Trophoblast cell (in vitro differentiated cells and primary cell): ENCODE data around the gene TIMM22.

Source experiments
- DNase-seq, 2 donors: peaks; one replicate each; pipeline ENCODE4 v3.0.0-alpha.2; 2016
- H2AFZ ChIP-seq: 2 replicates; pipeline ENCODE4 v1.6.1; 2013; ENCODE audit warnings: low read length, moderate library complexity, mild to moderate bottlenecking; ENCODE audit not compliant: insufficient read depth, poor library complexity
- H2AK5ac ChIP-seq: 2 replicates; pipeline ENCODE4 v1.6.1; 2013; ENCODE audit warnings: mild to moderate bottlenecking, low read length
- H2BK120ac ChIP-seq: 2 replicates; pipeline ENCODE4 v1.6.1; 2013; ENCODE audit warnings: low read length, mild to moderate bottlenecking, moderate library complexity; ENCODE audit not compliant: insufficient read depth, poor library complexity
- H2BK12ac ChIP-seq: 2 replicates; pipeline ENCODE4 v1.6.1; 2013; ENCODE audit warnings: mild to moderate bottlenecking, low read length, moderate library complexity
- H2BK5ac ChIP-seq: 2 replicates; pipeline ENCODE4 v1.6.1; 2013; ENCODE audit warnings: low read length, low read depth, moderate library complexity, mild to moderate bottlenecking; ENCODE audit not compliant: poor library complexity
- H3K14ac ChIP-seq: 2 replicates; pipeline ENCODE4 v1.6.1; 2013; ENCODE audit warnings: mild to moderate bottlenecking, low read length
- H3K18ac ChIP-seq: 2 replicates; pipeline ENCODE4 v1.6.1; 2013; ENCODE audit warnings: mild to moderate bottlenecking, low read length
- H3K23ac ChIP-seq: 2 replicates; pipeline ENCODE4 v1.6.1; 2013; ENCODE audit warnings: low read length
- H3K27ac ChIP-seq: 2 replicates; pipeline ENCODE4 v1.5.1; 2013; ENCODE audit warnings: low read depth, mild to moderate bottlenecking, inconsistent platforms, low read length, moderate library complexity
- H3K27me3 ChIP-seq: 2 replicates; pipeline ENCODE4 v1.6.1; 2013; ENCODE audit warnings: inconsistent platforms, mild to moderate bottlenecking, low read length, moderate library complexity; ENCODE audit not compliant: insufficient read depth
- H3K36me3 ChIP-seq, 2 experiments: 1 replicate in 1 of 2; 2 replicates in 1 of 2; pipeline ENCODE4 v1.6.1; 2013; ENCODE audit warnings: low read length in 2 of 2, mild to moderate bottlenecking in 2 of 2, moderate library complexity in 1 of 2; ENCODE audit not compliant: insufficient read depth in 2 of 2, control insufficient read depth in 1 of 2
- H3K4ac ChIP-seq: 2 replicates; pipeline ENCODE4 v1.6.1; 2013; ENCODE audit warnings: low read depth, mild to moderate bottlenecking, low read length, moderate library complexity
- H3K4me1 ChIP-seq, 2 experiments: 1 replicate in 1 of 2; 2 replicates in 1 of 2; pipeline ENCODE4 v1.6.1; 2013; ENCODE audit warnings: low read length in 2 of 2, mild to moderate bottlenecking in 2 of 2, moderate library complexity in 1 of 2; ENCODE audit not compliant: insufficient read depth in 2 of 2, control insufficient read depth in 1 of 2
- H3K4me2 ChIP-seq: 2 replicates; pipeline ENCODE4 v1.6.1; 2013; ENCODE audit warnings: inconsistent platforms, mild to moderate bottlenecking, low read length, moderate library complexity
- H3K4me3 ChIP-seq: 2 replicates; pipeline ENCODE4 v1.5.1; 2013; ENCODE audit warnings: mild to moderate bottlenecking, low read depth, low read length, inconsistent platforms
- H3K79me1 ChIP-seq: one replicate; pipeline ENCODE4 v1.6.1; 2013; ENCODE audit warnings: low read length
- H3K79me2 ChIP-seq: 2 replicates; pipeline ENCODE4 v1.6.1; 2013; ENCODE audit warnings: low read length, mild to moderate bottlenecking; ENCODE audit not compliant: control insufficient read depth, insufficient read depth, poor library complexity
- H3K9ac ChIP-seq: 2 replicates; pipeline ENCODE4 v1.6.1; 2013; ENCODE audit warnings: mild to moderate bottlenecking, low read length
- H3K9me3 ChIP-seq: 2 replicates; pipeline ENCODE4 v1.6.1; 2013; ENCODE audit warnings: low read depth, mild to moderate bottlenecking, control low read depth, inconsistent platforms, low read length; ENCODE audit not compliant: insufficient read depth
- H4K12ac ChIP-seq: 2 replicates; pipeline ENCODE4 v1.6.1; 2013; ENCODE audit warnings: low read depth, mild to moderate bottlenecking, low read length, moderate library complexity
- H4K8ac ChIP-seq: 2 replicates; pipeline ENCODE4 v1.6.1; 2013; ENCODE audit warnings: low read depth, mild to moderate bottlenecking, low read length, moderate library complexity
- H4K91ac ChIP-seq: one replicate; pipeline ENCODE4 v1.6.1; 2013; ENCODE audit warnings: low read depth, mild to moderate bottlenecking, low read length, moderate library complexity
- WGBS: extraction: QIAGEN DNeasy Blood & Tissue Kit; methylation state at CpG from one replicate; pipeline ENCODE4 v1.1.7; 2013; ENCODE audit warnings: missing lambda C conversion rate; ENCODE audit not compliant: insufficient read length, insufficient coverage; ENCODE audit errors: extremely low coverage; 5-methylcytosine and 5-hydroxymethylcytosine counted together

Gene TIMM22

GRCh38 chr17:1002771-1003555, 6.0 kb downstream of the TIMM22 start:
- Histone ChIP-seq H3K4me1 (peaks cover 14 to 23% of the 10 kb centered on the region in 2 experiments), H2AFZ (no peak overlapping the region), H2AK5ac (no peak overlapping the region), H3K79me1 (no peaks in the 10 kb centered on the region), H4K12ac (no peak overlapping the region), H4K8ac (no peak overlapping the region), H3K27ac (no peak overlapping the region), H2BK12ac (no peak overlapping the region), H3K79me2 (no peaks in the 10 kb centered on the region), H3K36me3 (peaks cover 61 to 67% of the 10 kb centered on the region in 2 experiments), H2BK5ac (no peak overlapping the region), H3K4me2 (no peak overlapping the region), H3K18ac (no peak overlapping the region), H3K9ac (no peak overlapping the region), H3K14ac (no peak overlapping the region), H4K91ac (no peak overlapping the region), H2BK120ac (no peak overlapping the region), H3K23ac (no peak overlapping the region), H3K27me3 (no peaks in the 10 kb centered on the region), H3K4ac (no peak overlapping the region), H3K9me3 (no peaks in the 10 kb centered on the region), H3K4me3 (no peak overlapping the region)
- DNase-seq, result no peak
- no CpG with 5 or more reads among the region's 19 CpGs for WGBS

GRCh38 chr17:1003633-1003971, 6.7 kb downstream of the TIMM22 start:
- Histone ChIP-seq H3K14ac (no peak overlapping the region), H3K4me1 (peaks cover 14 to 22% of the 10 kb centered on the region in 2 experiments), H2BK12ac (no peak overlapping the region), H3K23ac (no peak overlapping the region), H4K12ac (no peak overlapping the region), H3K79me2 (no peaks in the 10 kb centered on the region), H3K18ac (no peak overlapping the region), H3K9me3 (no peaks in the 10 kb centered on the region), H2BK5ac (no peak overlapping the region), H3K4me2 (no peak overlapping the region), H3K36me3 (peaks cover 62 to 71% of the 10 kb centered on the region in 2 experiments), H3K4ac (no peak overlapping the region), H2AFZ (no peak overlapping the region), H3K4me3 (no peak overlapping the region), H3K79me1 (no peaks in the 10 kb centered on the region), H4K91ac (no peak overlapping the region), H2AK5ac (no peak overlapping the region), H4K8ac (no peak overlapping the region), H2BK120ac (no peak overlapping the region), H3K27me3 (no peaks in the 10 kb centered on the region), H3K9ac (no peak overlapping the region), H3K27ac (no peak overlapping the region)
- no peak for DNase-seq
- WGBS, result no CpG with 5 or more reads among the region's 5 CpGs

GRCh38 chr17:1003972-1004768, 7.2 kb downstream of the TIMM22 start:
- no peak overlapping the region for H3K4me3 ChIP-seq
- H3K79me2 ChIP-seq, result no peaks in the 10 kb centered on the region
- no peak overlapping the region for H2BK120ac ChIP-seq
- no peak overlapping the region for H4K8ac ChIP-seq
- H2AK5ac ChIP-seq, result no peak overlapping the region
- H3K18ac ChIP-seq, result no peak overlapping the region
- H3K79me1 ChIP-seq, result no peaks in the 10 kb centered on the region
- H3K23ac ChIP-seq, result no peak overlapping the region
- H2AFZ ChIP-seq, result no peak overlapping the region
- no CpG with 5 or more reads among the region's 30 CpGs for WGBS
- H3K9ac ChIP-seq, result no peak overlapping the region
- H2BK12ac ChIP-seq, result no peak overlapping the region
- H4K12ac ChIP-seq, result no peak overlapping the region
- H3K36me3 ChIP-seq, result peaks cover 62 to 72% of the 10 kb centered on the region in 2 experiments
- H3K4me1 ChIP-seq, result peaks cover 14 to 22% of the 10 kb centered on the region in 2 experiments
- no peaks in the 10 kb centered on the region for H3K9me3 ChIP-seq
- H3K27ac ChIP-seq, result no peak overlapping the region
- no peak overlapping the region for H2BK5ac ChIP-seq
- H4K91ac ChIP-seq, result no peak overlapping the region
- no peak for DNase-seq
- no peak overlapping the region for H3K4ac ChIP-seq
- no peak overlapping the region for H3K14ac ChIP-seq
- H3K27me3 ChIP-seq, result no peaks in the 10 kb centered on the region
- H3K4me2 ChIP-seq, result no peak overlapping the region

DNA sequence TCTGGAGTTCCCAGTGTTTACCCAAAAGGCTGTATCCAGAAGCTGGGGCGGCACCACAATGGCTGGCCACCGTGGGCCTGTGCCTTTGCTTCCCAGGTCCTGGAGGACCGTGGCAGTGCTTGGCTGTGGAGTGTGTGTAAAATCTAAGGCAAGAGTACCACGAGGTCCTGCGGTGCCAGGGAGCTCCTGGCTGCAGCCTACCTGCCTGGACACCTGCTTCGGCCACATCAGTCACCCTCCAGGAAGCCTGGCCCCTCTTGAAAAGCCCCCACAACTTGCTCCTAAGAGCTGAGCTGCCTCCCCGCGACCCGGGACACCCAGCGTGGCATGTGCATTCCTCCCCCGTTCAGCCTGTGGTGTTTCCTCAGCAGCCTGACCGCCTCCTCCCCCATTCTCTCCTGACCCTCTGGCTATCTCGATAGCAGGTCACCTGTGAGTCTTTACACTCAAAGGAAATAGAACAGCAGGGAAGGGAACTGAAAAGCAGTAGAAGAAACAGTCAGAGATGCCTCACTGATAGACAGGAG, 7.9 kb downstream of the TIMM22 start:
- H3K4me1 ChIP-seq, result peaks cover 14 to 22% of the 10 kb centered on the region in 2 experiments
- H3K79me2 ChIP-seq, result no peaks in the 10 kb centered on the region
- no peak overlapping the region for H2BK12ac ChIP-seq
- H2BK5ac ChIP-seq, result no peak overlapping the region
- no peak overlapping the region for H3K27ac ChIP-seq
- H3K9me3 ChIP-seq, result no peaks in the 10 kb centered on the region
- no peaks in the 10 kb centered on the region for H3K27me3 ChIP-seq
- H4K8ac ChIP-seq, result peak overlapping the region; percentile 32
- H3K9ac ChIP-seq, result no peak overlapping the region
- no peak overlapping the region for H3K23ac ChIP-seq
- H3K79me1 ChIP-seq, result no peaks in the 10 kb centered on the region
- H3K4ac ChIP-seq, result no peak overlapping the region
- no peak overlapping the region for H3K18ac ChIP-seq
- no CpG with 5 or more reads among the region's 13 CpGs for WGBS
- no peak overlapping the region for H2AK5ac ChIP-seq
- no peak overlapping the region for H4K91ac ChIP-seq
- H2BK120ac ChIP-seq, result no peak overlapping the region
- H3K4me3 ChIP-seq, result no peak overlapping the region
- H3K36me3 ChIP-seq, result peaks cover 63 to 73% of the 10 kb centered on the region in 2 experiments
- no peak for DNase-seq
- no peak overlapping the region for H3K4me2 ChIP-seq
- H3K14ac ChIP-seq, result no peak overlapping the region
- no peak overlapping the region for H4K12ac ChIP-seq
- H2AFZ ChIP-seq, result peak overlapping the region; percentile 1
